ENCODE results near the gene DOK5.

Gene DOK5

DNA sequence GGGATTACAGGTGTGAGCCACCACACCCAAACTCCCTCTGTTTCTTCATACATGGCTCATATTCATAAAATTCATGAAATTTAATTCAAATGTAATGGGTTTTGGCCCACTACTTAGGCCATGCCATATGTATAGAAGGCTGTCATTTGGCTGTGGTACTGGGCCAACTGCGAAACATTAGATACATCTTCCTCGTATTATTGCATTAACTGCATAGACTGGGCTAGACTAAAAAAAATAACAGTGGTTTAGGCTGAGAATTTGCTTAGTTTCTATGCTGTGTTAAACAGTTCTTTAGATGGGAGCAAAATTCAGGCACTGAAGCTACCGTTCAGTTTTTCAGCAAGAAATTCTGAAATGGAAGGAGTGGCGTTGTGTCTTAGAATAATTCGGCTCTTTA, 133.6 kb downstream of the DOK5 start:
- no peak overlapping the region for H3K9ac ChIP-seq (ENCODE audit: low read length)
- H3K9me3 ChIP-seq (replicated peaks; ENCODE audit: insufficient read depth, low read length) = no peaks in the 10 kb centered on the region

DNA sequence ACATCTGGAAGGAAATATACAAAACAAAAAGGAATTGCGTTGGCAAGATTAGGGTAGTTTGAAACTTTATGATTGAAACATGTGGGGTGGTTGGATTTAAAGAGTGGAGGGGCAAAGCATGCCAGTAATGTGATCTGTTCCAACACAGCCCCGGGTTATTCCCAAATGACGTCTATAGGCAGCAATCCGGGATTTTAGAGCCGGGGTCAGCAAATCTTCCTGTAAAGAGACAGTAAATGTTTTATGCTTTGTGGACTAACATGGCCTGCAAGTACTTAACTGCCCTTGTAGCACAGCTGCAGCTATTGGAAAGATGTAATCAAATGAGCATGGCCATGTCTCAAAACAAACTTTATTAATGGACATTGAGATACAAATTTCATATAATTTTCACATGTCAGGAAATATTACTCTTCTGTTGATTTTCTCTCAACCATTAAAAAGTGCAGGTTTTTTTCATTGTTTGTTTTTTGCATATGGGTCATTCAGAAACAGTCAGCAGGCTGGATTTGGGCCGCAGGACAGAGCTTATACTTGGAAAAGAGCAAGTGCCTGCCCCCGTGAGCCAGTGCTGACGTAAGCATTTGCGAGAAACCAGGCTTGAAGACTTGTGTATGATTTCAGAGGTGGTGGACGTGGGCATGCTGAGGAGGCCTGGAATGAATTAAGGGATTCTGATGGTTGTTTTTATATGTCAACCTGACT, 136.5 kb downstream of the DOK5 start:
- no peak for DNase-seq
- Histone ChIP-seq H3K27ac (ENCODE audit: low read length) (no peak overlapping the region), H3K36me3 (replicated peaks; ENCODE audit: insufficient read depth, low read length) (no peaks in the 10 kb centered on the region), H4K20me1 (ENCODE audit: insufficient read depth, low read length) (no peaks in the 10 kb centered on the region), H3K4me3 (ENCODE audit: low read length) (no peak overlapping the region), H3K4me1 (ENCODE audit: low read length) (peaks cover 18% of the 10 kb centered on the region), H3K9me3 (replicated peaks; ENCODE audit: insufficient read depth, low read length) (no peaks in the 10 kb centered on the region), H3K79me2 (ENCODE audit: low read length) (no peaks in the 10 kb centered on the region), H3K9ac (ENCODE audit: low read length) (no peak overlapping the region), H3K4me2 (ENCODE audit: low read depth, low read length) (no peak overlapping the region), H3F3A (ENCODE audit: insufficient read depth, low read length) (no peaks in the 10 kb centered on the region; the same call in 1 of the 2 replicates), H3K27me3 (replicated peaks; ENCODE audit: insufficient read depth, low read length) (no peaks in the 10 kb centered on the region), H3K9me2 (replicated peaks; ENCODE audit: insufficient read depth, low read length) (no peaks in the 10 kb centered on the region), H2AFZ (ENCODE audit: low read length) (no peak overlapping the region)
- TF ChIP-seq EZH2phosphoT487 (IDR thresholded peaks at IDR 0.05; ENCODE audit: low read length) (no peak), EZH2 (optimal IDR thresholded peaks at IDR 0.05; ENCODE audit: low read depth, low read length) (no peak)
- TF ChIP-seq, protein P1, sequence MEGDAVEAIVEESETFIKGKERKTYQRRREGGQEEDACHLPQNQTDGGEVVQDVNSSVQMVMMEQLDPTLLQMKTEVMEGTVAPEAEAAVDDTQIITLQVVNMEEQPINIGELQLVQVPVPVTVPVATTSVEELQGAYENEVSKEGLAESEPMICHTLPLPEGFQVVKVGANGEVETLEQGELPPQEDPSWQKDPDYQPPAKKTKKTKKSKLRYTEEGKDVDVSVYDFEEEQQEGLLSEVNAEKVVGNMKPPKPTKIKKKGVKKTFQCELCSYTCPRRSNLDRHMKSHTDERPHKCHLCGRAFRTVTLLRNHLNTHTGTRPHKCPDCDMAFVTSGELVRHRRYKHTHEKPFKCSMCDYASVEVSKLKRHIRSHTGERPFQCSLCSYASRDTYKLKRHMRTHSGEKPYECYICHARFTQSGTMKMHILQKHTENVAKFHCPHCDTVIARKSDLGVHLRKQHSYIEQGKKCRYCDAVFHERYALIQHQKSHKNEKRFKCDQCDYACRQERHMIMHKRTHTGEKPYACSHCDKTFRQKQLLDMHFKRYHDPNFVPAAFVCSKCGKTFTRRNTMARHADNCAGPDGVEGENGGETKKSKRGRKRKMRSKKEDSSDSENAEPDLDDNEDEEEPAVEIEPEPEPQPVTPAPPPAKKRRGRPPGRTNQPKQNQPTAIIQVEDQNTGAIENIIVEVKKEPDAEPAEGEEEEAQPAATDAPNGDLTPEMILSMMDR (IDR thresholded peaks at IDR 0.05; ENCODE audit: low read length) = no peak

More for the DNA sequence above, 133.6 kb downstream of the DOK5 start:
- TF ChIP-seq, protein P1 (IDR thresholded peaks at IDR 0.05; ENCODE audit: low read length) = no peak
- TF ChIP-seq EZH2 (optimal IDR thresholded peaks at IDR 0.05; ENCODE audit: low read depth, low read length) = no peak
- TF ChIP-seq EZH2phosphoT487 (IDR thresholded peaks at IDR 0.05; ENCODE audit: low read length) = no peak
- H3K4me1 ChIP-seq (ENCODE audit: low read length) = peaks cover 26% of the 10 kb centered on the region
- H3K27me3 ChIP-seq (replicated peaks; ENCODE audit: insufficient read depth, low read length) = no peaks in the 10 kb centered on the region
- no peaks in the 10 kb centered on the region for H3K9me2 ChIP-seq (replicated peaks; ENCODE audit: insufficient read depth, low read length)
- no peak overlapping the region for H2AFZ ChIP-seq (ENCODE audit: low read length)
- no peak overlapping the region for H3K4me3 ChIP-seq (ENCODE audit: low read length)
- H4K20me1 ChIP-seq (ENCODE audit: insufficient read depth, low read length) = no peaks in the 10 kb centered on the region
- H3F3A ChIP-seq (ENCODE audit: insufficient read depth, low read length) = no peaks in the 10 kb centered on the region; the same call in 1 of the 2 replicates
- H3K36me3 ChIP-seq (replicated peaks; ENCODE audit: insufficient read depth, low read length) = no peaks in the 10 kb centered on the region
- H3K79me2 ChIP-seq (ENCODE audit: low read length) = no peaks in the 10 kb centered on the region
- no peak overlapping the region for H3K4me2 ChIP-seq (ENCODE audit: low read depth, low read length)
- H3K27ac ChIP-seq (ENCODE audit: low read length) = no peak overlapping the region
- DNase-seq = no peak

DNA sequence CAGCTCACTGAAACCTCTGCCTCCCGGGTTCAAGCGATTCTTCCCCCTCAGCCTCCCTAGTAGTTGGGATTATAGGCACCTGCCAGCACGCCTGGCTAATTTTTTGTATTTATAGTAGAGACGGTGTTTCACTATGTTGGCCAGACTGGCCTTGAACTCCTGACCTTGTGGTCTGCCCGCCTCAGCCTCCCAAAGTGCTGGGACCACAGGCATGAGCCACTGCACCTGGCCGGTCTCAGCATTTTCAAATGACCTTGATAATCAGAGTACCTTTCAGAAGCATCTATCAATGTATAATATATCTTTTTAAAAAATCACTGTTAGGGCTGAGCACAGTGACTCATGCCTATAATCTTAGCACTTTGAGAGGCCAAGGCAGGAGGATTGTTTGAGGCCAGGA, 143.0 kb downstream of the DOK5 start:
- Histone ChIP-seq H4K20me1 (ENCODE audit: insufficient read depth, low read length) (no peaks in the 10 kb centered on the region), H3K27ac (ENCODE audit: low read length) (no peak overlapping the region), H3K9ac (ENCODE audit: low read length) (no peak overlapping the region), H3K4me1 (ENCODE audit: low read length) (0 out of 2 replicates have a peak, but pooled peaks cover 7% of the 10 kb centered on the region), H3K36me3 (replicated peaks; ENCODE audit: insufficient read depth, low read length) (no peaks in the 10 kb centered on the region), H3F3A (ENCODE audit: insufficient read depth, low read length) (no peaks in the 10 kb centered on the region), H2AFZ (ENCODE audit: low read length) (no peak overlapping the region), H3K9me3 (replicated peaks; ENCODE audit: insufficient read depth, low read length) (no peaks in the 10 kb centered on the region), H3K4me3 (ENCODE audit: low read length) (no peak overlapping the region), H3K4me2 (ENCODE audit: low read depth, low read length) (no peak overlapping the region), H3K9me2 (replicated peaks; ENCODE audit: insufficient read depth, low read length) (no peaks in the 10 kb centered on the region), H3K79me2 (ENCODE audit: low read length) (no peaks in the 10 kb centered on the region), H3K27me3 (replicated peaks; ENCODE audit: insufficient read depth, low read length) (no peaks in the 10 kb centered on the region)
- no peak for DNase-seq
- TF ChIP-seq EZH2 (optimal IDR thresholded peaks at IDR 0.05; ENCODE audit: low read depth, low read length) = no peak
- TF ChIP-seq EZH2phosphoT487 (IDR thresholded peaks at IDR 0.05; ENCODE audit: low read length) = no peak
- TF ChIP-seq, protein P1 (IDR thresholded peaks at IDR 0.05; ENCODE audit: low read length) = no peak
